HG02763 (cell line): ENCODE measurements around the gene WIPF2.

ENCODE experiments used
- ATAC-seq: cut with Tn5 transposase; IDR thresholded peaks from one replicate; pipeline ENCODE4 v1.9.1; 2021; ENCODE audit warnings: mild to moderate bottlenecking, moderate library complexity; ENCODE audit not compliant: unreplicated experiment

The WIPF2 gene, protein sequence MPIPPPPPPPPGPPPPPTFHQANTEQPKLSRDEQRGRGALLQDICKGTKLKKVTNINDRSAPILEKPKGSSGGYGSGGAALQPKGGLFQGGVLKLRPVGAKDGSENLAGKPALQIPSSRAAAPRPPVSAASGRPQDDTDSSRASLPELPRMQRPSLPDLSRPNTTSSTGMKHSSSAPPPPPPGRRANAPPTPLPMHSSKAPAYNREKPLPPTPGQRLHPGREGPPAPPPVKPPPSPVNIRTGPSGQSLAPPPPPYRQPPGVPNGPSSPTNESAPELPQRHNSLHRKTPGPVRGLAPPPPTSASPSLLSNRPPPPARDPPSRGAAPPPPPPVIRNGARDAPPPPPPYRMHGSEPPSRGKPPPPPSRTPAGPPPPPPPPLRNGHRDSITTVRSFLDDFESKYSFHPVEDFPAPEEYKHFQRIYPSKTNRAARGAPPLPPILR

GRCh38 chr17:40218740-40219593, at the start of gene WIPF2:
Gene WIPF2 (plus strand): TSS chr17:40219304. CDS start chr17:40256460, 37,156 bp downstream.
- ATAC-seq, result peak; percentile 88

DNA sequence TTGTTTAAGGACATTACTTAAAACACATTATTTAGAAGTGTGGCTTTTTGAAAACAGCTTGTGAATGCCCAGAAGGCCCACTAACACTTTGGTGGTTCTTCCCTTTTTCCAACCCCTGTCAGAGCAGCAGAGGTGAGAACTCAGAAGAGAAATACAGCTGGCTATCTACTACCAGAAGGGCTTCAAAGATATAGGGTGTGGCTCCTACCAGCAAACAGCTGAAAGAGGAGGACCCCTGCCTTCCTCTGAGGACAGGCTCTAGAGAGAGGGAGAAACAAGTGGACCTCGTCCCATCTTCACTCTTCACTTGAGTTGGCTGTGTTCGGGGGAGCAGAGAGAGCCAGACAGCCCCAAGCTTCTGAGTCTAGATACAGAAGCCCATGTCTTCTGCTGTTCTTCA, 48.8 kb upstream of the WIPF2 start:
- ATAC-seq, result no peak

DNA sequence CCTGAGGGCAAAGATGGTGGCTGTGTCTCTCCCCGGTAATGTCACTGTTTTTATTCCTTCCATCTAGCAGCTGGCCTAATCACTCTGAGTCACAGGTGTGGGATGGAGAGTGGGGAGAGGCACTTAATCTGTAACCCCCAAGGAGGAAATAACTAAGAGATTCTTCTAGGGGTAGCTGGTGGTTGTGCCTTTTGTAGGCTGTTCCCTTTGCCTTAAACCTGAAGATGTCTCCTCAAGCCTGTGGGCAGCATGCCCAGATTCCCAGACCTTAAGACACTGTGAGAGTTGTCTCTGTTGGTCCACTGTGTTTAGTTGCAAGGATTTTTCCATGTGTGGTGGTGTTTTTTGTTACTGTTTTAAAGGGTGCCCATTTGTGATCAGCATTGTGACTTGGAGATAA, 47.4 kb upstream of the WIPF2 start:
- ATAC-seq, result no peak

DNA sequence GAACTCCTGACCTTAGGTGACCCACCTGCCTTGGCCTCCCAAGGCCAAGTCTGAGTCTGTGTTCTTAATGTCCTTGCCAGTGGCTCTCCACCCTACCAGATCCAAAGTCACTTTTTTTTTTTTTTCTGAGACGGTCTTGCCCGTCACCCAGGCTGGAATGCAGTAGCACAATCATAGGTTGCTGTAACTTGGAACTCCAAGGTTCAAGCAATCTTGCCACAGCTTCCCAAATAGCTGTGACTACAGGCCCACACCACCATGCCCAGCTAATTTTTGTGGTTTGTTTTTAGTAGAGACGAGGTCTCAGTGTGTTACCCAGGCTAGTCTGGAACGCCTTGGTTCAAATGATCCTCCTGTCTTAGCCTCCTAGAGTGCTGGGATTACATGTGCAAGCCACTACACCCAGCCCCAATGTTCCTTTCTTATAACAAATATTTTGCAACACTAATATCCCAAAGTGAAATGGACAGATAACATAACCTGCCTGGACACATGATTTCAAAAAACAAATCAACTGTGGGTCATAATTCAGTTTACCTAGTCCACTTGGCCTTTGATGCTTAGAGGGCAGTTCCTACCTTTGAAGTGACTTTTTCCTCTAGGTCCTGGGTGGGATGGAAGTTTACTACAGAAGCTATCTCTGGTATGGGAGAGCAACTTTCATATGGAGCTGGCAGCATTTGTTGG, 45.9 kb upstream of the WIPF2 start:
- no peak for ATAC-seq

DNA sequence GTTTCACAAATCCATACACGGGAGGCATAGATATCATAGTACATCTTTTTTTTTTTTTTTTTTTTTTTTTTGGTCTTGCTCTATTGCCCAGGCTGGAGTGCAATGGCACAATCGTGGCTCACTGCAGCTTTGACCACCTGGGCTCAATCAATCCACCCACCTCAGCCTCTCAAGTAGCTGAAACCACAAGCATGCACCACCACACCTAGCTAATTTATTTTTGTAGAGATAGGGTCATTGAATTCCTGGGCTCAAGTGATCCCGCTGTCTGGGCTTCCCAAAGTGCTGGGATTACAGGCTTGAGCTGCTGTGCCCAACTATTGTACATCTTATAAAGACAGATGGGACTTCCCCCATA, 45.3 kb upstream of the WIPF2 start:
- no peak for ATAC-seq

DNA sequence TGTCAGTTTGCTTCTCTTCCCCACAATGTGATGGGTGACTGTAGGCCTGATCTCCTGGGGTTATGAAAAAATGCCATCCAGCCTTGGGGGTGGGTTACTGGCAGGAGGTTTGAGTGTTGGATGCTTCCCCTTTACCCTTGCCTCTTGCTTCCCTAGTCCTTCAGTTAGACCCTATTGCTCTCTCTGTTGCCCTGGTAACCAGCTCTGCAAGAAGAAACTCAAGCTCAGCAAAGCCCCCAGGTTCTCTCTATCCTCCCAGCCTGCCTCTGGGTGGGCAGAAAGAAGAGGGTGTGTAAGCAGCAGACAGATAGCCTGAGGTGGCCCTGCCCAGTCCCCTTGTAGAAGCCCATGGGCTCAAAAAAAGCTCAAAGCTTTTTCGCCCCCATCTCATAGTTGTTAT, 44.6 kb upstream of the WIPF2 start:
- no peak for ATAC-seq

DNA sequence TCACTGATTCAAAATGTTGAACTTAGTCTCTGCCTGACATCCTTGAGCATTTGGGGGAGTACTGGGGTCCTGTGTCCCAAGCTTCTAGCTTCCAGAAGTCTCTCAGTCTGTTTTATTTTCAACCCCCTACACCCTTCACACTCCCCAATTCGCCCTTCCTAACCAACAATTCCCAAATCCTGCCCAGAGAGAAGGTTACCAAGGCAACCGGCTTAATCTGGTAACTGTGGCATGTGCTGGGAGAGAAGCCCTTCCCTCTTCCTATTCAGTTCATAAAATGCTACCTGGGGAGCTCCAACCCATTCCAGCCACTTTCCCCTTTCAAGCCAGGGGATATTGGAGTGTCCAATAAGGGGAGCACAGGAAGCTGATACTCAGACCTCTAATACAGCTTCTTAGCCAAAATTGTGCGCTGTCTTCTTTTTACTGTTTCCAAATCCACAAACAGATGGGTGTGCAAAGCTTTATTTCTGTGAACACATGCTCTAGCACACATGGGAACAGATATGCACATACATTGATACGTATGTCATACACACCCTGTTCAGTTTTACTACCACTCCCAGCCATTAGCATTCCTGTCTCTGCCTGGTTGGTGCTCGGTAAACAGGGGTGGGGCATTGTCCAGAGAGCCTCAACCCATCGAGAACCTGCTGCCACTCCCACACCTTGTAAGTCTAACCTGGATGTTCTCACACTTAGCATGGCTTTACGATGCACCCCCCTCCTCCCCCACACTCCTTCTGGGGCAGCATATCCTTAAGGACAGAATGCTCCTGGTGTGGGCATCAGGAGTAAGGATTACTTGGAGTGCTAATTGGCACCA, 43.0 kb upstream of the WIPF2 start:
- ATAC-seq, result no peak

GRCh38 chr17:40176754-40177110, 42.4 kb upstream of the WIPF2 start:
- ATAC-seq, result no peak

DNA sequence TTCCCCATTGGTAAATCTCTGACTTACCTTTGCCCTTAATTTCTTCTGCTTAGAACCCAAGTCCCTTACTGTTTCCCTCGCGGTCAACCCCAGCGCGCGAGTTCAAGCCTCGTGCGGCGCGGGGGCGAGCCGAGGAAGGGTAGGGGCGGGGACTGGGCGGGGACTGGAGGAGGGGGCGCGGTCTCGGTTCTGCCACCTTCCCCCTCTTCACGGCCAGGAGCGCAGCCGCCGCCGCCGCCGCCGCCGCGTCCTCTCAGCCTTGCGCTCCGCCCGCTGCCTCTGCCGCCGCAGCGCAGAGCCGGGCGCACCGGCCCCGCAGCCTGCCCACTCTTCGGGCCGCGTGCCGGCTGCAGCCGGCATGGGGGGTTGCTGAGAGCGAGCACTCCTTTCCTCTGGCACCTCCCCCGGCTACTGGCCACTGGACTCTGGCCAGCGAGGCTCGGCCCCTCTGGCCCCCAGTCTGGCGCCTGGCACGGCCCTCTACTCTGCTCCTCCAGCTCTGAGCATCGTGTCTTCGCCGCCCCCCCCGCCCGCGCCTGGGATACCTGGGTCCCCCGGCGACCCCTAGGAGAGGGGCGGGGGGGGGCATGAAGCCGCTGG, 41.7 kb upstream of the WIPF2 start, which contains the start of gene RAPGEFL1:
RAPGEFL1 (plus strand) TSS at position 196 of the 600 bp plus-strand sequence; CDS start at position 588, 392 bp downstream.
- no peak for ATAC-seq

DNA sequence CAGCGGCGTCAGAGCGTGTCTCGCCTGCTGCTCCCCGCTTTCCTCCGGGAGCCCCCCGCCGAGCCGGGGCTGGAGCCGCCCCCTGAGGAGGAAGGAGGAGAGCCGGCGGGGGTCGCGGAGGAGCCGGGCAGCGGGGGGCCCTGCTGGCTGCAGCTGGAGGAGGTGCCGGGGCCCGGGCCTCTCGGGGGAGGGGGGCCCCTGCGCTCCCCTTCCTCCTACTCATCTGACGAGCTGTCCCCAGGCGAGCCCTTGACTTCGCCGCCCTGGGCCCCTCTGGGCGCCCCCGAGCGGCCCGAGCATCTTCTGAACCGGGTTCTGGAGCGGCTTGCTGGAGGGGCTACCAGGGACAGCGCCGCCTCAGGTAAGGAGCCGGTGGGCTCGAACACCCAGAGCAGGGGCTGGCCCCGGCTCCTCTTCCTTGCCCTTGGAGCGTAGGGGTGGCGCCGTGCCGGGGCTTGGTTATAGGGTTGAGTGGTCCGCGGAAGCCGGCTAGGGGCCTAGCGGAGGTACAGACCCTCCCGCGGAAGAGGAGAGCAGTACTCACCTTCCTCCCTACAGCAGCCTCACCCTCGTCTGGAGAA, 41.0 kb upstream of the WIPF2 start:
- no peak for ATAC-seq

DNA sequence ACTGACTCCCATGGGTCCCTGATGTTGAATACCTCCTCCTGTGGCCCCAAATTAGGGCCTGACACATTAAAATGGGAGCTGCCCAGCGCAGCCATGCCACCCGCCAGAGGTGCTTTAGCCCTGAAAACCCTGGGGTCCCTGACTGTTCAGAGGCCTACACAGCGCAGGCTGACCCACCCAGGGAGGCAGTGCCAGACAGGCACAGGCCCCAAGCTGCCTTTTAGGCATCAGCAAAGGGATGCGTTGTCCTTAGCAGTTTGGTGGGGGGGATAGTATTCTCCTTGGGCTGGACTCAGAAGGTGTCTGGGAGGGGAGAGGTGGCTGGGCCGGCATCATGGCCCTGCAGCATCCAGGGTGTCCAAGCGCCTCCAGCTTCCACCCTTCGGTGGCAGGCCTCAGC, 40.4 kb upstream of the WIPF2 start:
- ATAC-seq, result no peak

- no peak for ATAC-seq
These were observed 39.0 kb upstream of the WIPF2 start for GRCh38 chr17:40179923-40180659.

- ATAC-seq, result no peak
These were observed 38.4 kb upstream of the WIPF2 start for GRCh38 chr17:40180694-40181093.

DNA sequence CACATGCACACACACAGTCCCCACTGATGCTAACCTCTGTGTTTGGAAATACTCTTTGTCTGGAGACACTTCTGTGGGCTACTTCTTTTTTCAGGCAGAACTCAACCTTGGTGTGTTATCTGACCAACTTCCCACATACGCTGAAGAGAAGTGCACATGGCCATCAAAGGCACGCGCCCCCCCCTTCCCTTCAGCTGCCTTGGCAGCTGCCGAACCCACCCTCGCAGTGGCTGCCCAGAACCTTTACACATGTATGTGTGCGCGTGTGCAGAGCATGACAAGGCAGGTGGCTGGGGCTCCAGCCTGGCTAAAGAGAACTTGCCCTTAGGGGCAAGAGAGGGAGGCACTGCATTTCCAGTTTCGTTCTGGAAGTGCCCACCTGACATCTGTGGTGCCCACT, 37.9 kb upstream of the WIPF2 start:
- no peak for ATAC-seq

- ATAC-seq, result no peak
These were observed 36.5 kb upstream of the WIPF2 start for GRCh38 chr17:40182606-40183005.

- no peak for ATAC-seq
These were observed 31.9 kb upstream of the WIPF2 start for GRCh38 chr17:40187238-40187637.

DNA sequence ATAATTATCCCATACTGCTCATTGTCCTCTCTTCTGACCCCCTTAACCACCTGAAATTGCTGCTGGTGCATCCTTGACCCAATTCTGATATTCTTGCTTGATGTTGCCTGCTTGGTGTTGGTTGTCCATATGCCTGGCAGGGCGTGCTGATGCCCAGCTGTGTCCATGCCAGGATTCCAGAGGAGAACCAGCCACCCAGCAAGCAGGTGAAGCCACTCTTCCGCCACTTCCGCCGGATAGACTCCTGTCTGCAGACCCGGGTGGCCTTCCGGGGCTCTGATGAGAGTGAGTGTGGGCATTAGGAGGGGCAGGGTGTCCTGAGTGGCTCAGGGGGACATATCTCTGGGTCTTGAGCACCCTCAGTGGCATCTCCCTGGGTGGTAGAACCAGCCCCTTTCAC, 30.4 kb upstream of the WIPF2 start:
- ATAC-seq, result no peak

- no peak for ATAC-seq
These were observed 28.7 kb upstream of the WIPF2 start for GRCh38 chr17:40190197-40191021.
